T-cell (primary cell): Measurements from ENCODE around the gene FBXO38. TPM values are rescaled to one million over a fixed set of nuclear protein-coding genes. Genes with fewer than 3 reads are reported as not detected.
A peak's percentile ranks its signal among the peaks of the same experiment; 100 is the strongest.

Source experiments
- ATAC-seq, 4 experiments: fragments of 200-7000 bp in 3 of 4; fragments of 150-1000 bp in 1 of 4; cut with Tn5 transposase; replicated peaks in 1 of 4; 1 replicate in 3 of 4; 2 replicates in 1 of 4; pipeline ENCODE4 v1.10.0; 2021; ENCODE audit warnings: moderate library complexity in 3 of 4, mild to moderate bottlenecking in 2 of 4, moderate number of reproducible peaks in 1 of 4
- CTCF ChIA-PET, 2 donors: fragments of 300-600 bp; sonication (Branson Sonifier 250); formaldehyde crosslinking; loops; one replicate each; lab custom pipeline; 2022; ENCODE audit warnings: antibody characterized with exemption in 2 of 2; lab: Charles Lee
- POLR2A ChIA-PET, 2 donors: fragments of 300-600 bp; sonication (Branson Sonifier 250); formaldehyde crosslinking; loops; one replicate each; lab custom pipeline; 2022; ENCODE audit warnings: antibody characterized with exemption in 2 of 2; lab: Charles Lee
- DNase-seq, 35 experiments: peaks; one replicate each; pipeline versions ENCODE4 v3.0.0 to v3.0.0-alpha.2; 2013 to 2023
- H3K27ac ChIP-seq: one replicate; pipeline ENCODE4 v1.5.1; 2013; ENCODE audit warnings: low read length
- H3K27me3 ChIP-seq, 2 experiments: replicated peaks in 1 of 2; 1 replicate in 1 of 2; 2 replicates in 1 of 2; pipeline versions ENCODE4 v1.6.1 to v1.7.0; 2013; ENCODE audit warnings: low read length in 1 of 2, mixed read lengths in 1 of 2; ENCODE audit not compliant: control insufficient read depth in 2 of 2, insufficient read depth in 2 of 2; ENCODE audit errors: extremely low read depth in 1 of 2
- H3K36me3 ChIP-seq, 2 donors: 1 replicate in 1 of 2; 2 replicates in 1 of 2; pipeline versions ENCODE4 v1.6.1 to v1.7.0; 2013; ENCODE audit warnings: low read length in 1 of 2; ENCODE audit not compliant: control insufficient read depth in 2 of 2, insufficient read depth in 1 of 2; ENCODE audit errors: extremely low read depth in 1 of 2
- H3K4me1 ChIP-seq, 2 experiments: 1 replicate in 1 of 2; 2 replicates in 1 of 2; pipeline versions ENCODE4 v1.6.1 to v1.7.0; 2013; ENCODE audit warnings: low read length in 2 of 2, mixed read lengths in 1 of 2; ENCODE audit not compliant: insufficient read depth in 2 of 2, control insufficient read depth in 1 of 2; ENCODE audit errors: extremely low read depth in 1 of 2
- H3K4me3 ChIP-seq, 2 donors: 1 replicate in 1 of 2; 2 replicates in 1 of 2; pipeline versions ENCODE4 v1.5.1 to v1.7.0; 2013; ENCODE audit warnings: mild to moderate bottlenecking in 2 of 2, low read length in 1 of 2, moderate library complexity in 1 of 2; ENCODE audit not compliant: control insufficient read depth in 1 of 2; ENCODE audit errors: extremely low read depth in 1 of 2
- H3K9me3 ChIP-seq: 2 replicates; pipeline ENCODE4 v1.7.0; 2013
- H3K27ac Mint-ChIP-seq, 2 donors: one replicate each; pipeline ENCODE4 v1.8.0; 2020 to 2021; ENCODE audit warnings: mild to moderate bottlenecking in 2 of 2, mixed read lengths in 2 of 2
- H3K27me3 Mint-ChIP-seq, 2 donors: one replicate each; pipeline ENCODE4 v1.8.0; 2021 to 2022; ENCODE audit warnings: mixed read lengths in 2 of 2
- H3K36me3 Mint-ChIP-seq: one replicate; pipeline ENCODE4 v1.8.0; 2021; ENCODE audit warnings: mixed read lengths
- H3K4me1 Mint-ChIP-seq, 3 donors: one replicate each; pipeline ENCODE4 v1.8.0; 2020 to 2022; ENCODE audit warnings: mixed read lengths in 3 of 3, mild to moderate bottlenecking in 1 of 3
- H3K4me3 Mint-ChIP-seq, 3 donors: one replicate each; pipeline ENCODE4 v1.8.0; 2020 to 2022; ENCODE audit warnings: mild to moderate bottlenecking in 3 of 3, mixed read lengths in 3 of 3, moderate library complexity in 3 of 3
- H3K9me3 Mint-ChIP-seq, 3 donors: one replicate each; pipeline ENCODE4 v1.8.0; 2020 to 2022; ENCODE audit warnings: mixed read lengths in 3 of 3
- WGBS: methylation state at CpG from one replicate; pipeline ENCODE4 v1.1.5; 2013; ENCODE audit warnings: missing lambda C conversion rate; ENCODE audit not compliant: insufficient coverage; 5-methylcytosine and 5-hydroxymethylcytosine counted together
- total RNA-seq, 35 experiments: library from RNA in 6 of 35; stranded (reverse) in 6 of 35; fragments of 120-200 nt in 1 of 35; gene quantifications; one replicate each; pipeline versions ENCODE4 v1.2.1 to v1.2.4 and lab custom pipeline; 2013 to 2026

FBXO38 gene
- total RNA-seq, 5 donors from 2014 or later (not counting 1 experiment from before 2014, with no cell fraction given) = 61.0 to 70.8 (median 66.2) TPM

DNA sequence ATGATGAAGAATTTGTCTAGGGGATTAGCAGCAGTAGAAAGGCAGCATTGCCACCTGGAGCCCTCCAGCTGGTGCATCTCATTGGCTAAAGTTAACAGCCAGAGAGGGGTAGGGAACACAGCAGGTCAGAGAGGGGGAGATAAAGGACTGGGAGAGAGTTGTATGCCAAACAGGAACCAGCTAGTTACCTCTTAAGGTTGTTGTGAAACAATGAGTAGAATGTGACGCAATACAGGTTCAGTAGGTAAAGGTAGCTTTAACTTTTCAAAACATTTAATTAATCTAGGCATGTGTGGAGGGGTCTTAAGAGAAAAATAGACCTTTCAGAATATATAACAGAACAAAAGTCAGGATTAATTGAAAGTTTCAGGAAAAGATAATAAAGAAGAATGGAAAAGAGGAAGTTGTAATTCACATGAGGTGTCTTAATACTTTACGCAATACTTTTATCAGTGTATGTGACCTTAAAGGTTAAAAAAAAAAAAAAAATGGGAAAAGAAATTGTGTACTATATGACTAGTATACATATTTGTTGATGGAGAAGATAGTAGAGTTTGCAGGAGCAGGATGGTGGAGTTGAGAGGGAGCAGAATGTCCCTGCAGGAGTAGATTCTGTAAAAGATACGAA lies 14.3 kb downstream of the FBXO38 start:
- peaks cover 49 to 72% (median 59%) of the 10 kb centered on the region in 3 donors for H3K4me1 Mint-ChIP-seq
- H3K9me3 Mint-ChIP-seq = no peaks in the 10 kb centered on the region
- no peak for ATAC-seq
- ChIA-PET POLR2A (interaction anchor here (0.9 to 1.0 kb wide), 2 partner anchors 10 to 14 kb away, joined by 3 read pairs; no protein-coding TSS in a partner anchor), CTCF (interaction anchor here (0.5 to 1.1 kb wide), 6 partner anchors 15 to 1857 kb away, joined by 3 to 5 read pairs (median 4); no protein-coding TSS in a partner anchor)
- H3K27me3 Mint-ChIP-seq = no peaks in the 10 kb centered on the region
- no peaks in the 10 kb centered on the region for H3K27me3 ChIP-seq
- peaks cover 4 to 53% of the 10 kb centered on the region in 2 donors for H3K36me3 ChIP-seq
- no peak overlapping the region for H3K4me3 ChIP-seq
- peaks cover 0 to 2% of the 10 kb centered on the region in 2 experiments for H3K4me1 ChIP-seq
- no peak overlapping the region for H3K4me3 Mint-ChIP-seq
- H3K27ac Mint-ChIP-seq = no peak overlapping the region
- H3K9me3 ChIP-seq = no peaks in the 10 kb centered on the region
- no peak for DNase-seq
- H3K27ac ChIP-seq = no peak overlapping the region
- 100% methylated on average over 1 of the region's 3 CpGs for WGBS
- H3K36me3 Mint-ChIP-seq = peaks cover 59% of the 10 kb centered on the region

DNA sequence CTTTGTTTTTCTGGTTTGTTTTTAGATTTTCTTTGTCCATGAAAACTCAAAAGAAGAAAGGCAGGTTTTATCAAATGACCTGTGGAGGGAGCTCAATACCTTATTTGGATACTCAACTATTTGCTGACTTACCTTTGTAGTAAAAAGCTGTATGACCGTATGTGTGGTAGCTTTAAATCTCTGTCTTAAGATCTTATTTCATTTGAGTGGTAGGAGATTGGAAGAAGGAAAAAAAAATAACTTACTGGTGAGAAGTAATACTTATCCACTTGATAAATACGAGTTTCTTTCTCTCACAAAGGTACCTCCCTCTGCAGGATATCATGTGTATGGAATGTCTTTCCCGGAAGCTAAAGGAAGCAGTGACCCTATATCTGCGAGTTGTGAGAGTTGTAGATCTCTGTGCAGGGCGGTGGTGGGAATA lies 15.0 kb downstream of the FBXO38 start:
- H3K27me3 ChIP-seq = no peaks in the 10 kb centered on the region
- peaks cover 4 to 53% of the 10 kb centered on the region in 2 donors for H3K36me3 ChIP-seq
- DNase-seq = no peak
- ChIA-PET POLR2A (interaction anchor here in 1 of 2 donors (0.9 kb wide), 1 partner anchor 14 kb away, joined by 3 read pairs; no protein-coding TSS in a partner anchor), CTCF (interaction anchor here (0.5 to 1.1 kb wide), 6 partner anchors 14 to 1858 kb away, joined by 3 to 5 read pairs (median 4); no protein-coding TSS in a partner anchor)
- peaks cover 45 to 68% (median 57%) of the 10 kb centered on the region in 3 donors for H3K4me1 Mint-ChIP-seq
- WGBS = 100% methylated on average over 3 of the region's 5 CpGs
- H3K4me3 ChIP-seq = no peak overlapping the region
- H3K4me1 ChIP-seq = peaks cover 0 to 2% of the 10 kb centered on the region in 2 experiments
- no peak for ATAC-seq
- H3K27ac ChIP-seq = no peak overlapping the region
- H3K9me3 ChIP-seq = no peaks in the 10 kb centered on the region
- no peaks in the 10 kb centered on the region for H3K9me3 Mint-ChIP-seq
- H3K27ac Mint-ChIP-seq = peak overlapping the region in 1 of 2 donors; percentile 15
- no peak overlapping the region for H3K4me3 Mint-ChIP-seq
- no peaks in the 10 kb centered on the region for H3K27me3 Mint-ChIP-seq
- H3K36me3 Mint-ChIP-seq = peaks cover 61% of the 10 kb centered on the region

DNA sequence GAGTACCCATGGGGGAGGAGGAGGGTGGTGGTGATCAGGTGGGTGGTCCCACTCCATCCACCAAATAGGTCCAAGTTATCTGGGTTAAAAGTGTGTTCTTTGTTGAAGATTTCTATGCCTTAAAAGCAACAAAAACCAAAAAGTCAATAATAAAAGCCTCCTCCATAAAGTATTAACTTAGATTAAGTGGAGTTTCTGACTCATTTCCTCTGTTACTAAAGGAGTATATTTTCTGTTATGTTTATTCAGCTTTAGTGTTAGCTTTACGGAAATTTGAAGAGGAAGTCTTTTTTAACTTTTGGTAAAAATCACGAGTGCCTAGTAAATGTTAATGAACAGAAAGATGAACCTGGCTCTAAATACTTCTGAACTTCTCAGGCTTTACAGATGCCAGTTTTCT lies 17.8 kb downstream of the FBXO38 start:
- ChIA-PET POLR2A (no interaction called here), CTCF (interaction anchor here in 1 of 2 donors (1.0 kb wide), 1 partner anchor 23 kb away, joined by 4 read pairs; no protein-coding TSS in a partner anchor)
- H3K4me1 Mint-ChIP-seq = peaks cover 32 to 56% (median 44%) of the 10 kb centered on the region in 3 donors
- Histone ChIP-seq H3K27me3 (no peaks in the 10 kb centered on the region), H3K27ac (no peak overlapping the region), H3K9me3 (no peaks in the 10 kb centered on the region), H3K36me3 (peaks cover 4 to 67% of the 10 kb centered on the region in 2 donors), H3K4me3 (no peak overlapping the region), H3K4me1 (peaks cover 0 to 1% of the 10 kb centered on the region in 2 experiments)
- H3K4me3 Mint-ChIP-seq = no peak overlapping the region
- H3K9me3 Mint-ChIP-seq = no peaks in the 10 kb centered on the region
- DNase-seq = no peak
- H3K27me3 Mint-ChIP-seq = no peaks in the 10 kb centered on the region
- ATAC-seq = no peak
- peaks cover 67% of the 10 kb centered on the region for H3K36me3 Mint-ChIP-seq
- WGBS = no CpG with 5 or more reads among the region's 2 CpGs
- peak overlapping the region in 1 of 2 donors; percentile 72 for H3K27ac Mint-ChIP-seq

DNA sequence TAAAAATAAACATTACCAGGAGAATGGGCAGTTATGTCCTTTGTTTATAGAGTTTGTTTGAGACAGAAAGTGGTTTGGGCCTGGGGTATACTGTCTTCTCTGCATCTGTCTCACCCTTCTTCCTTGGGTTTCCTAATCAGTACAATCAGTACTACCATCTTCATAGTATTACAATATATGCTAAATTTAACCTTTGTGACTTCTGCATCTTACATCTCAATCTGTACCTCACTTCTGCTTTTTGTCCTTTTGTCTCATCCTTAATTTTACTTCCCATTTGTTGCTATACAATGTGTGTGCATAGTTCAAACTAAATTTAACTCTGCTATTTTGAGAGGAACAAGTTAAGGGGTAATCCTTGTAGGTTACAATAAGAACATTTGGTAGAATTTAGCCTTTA lies 19.6 kb downstream of the FBXO38 start:
- Mint-ChIP-seq H3K27me3 (no peaks in the 10 kb centered on the region), H3K4me1 (peaks cover 23 to 44% (median 35%) of the 10 kb centered on the region in 3 donors), H3K9me3 (no peaks in the 10 kb centered on the region), H3K36me3 (peaks cover 67% of the 10 kb centered on the region), H3K27ac (no peak overlapping the region), H3K4me3 (no peak overlapping the region)
- no peak for DNase-seq
- ChIA-PET POLR2A (no interaction called here), CTCF (no interaction called here)
- Histone ChIP-seq H3K36me3 (peaks cover 4 to 78% of the 10 kb centered on the region in 2 donors), H3K4me1 (no peaks in the 10 kb centered on the region), H3K27me3 (no peaks in the 10 kb centered on the region), H3K9me3 (no peaks in the 10 kb centered on the region), H3K27ac (no peak overlapping the region), H3K4me3 (no peak overlapping the region)
- ATAC-seq = no peak

DNA sequence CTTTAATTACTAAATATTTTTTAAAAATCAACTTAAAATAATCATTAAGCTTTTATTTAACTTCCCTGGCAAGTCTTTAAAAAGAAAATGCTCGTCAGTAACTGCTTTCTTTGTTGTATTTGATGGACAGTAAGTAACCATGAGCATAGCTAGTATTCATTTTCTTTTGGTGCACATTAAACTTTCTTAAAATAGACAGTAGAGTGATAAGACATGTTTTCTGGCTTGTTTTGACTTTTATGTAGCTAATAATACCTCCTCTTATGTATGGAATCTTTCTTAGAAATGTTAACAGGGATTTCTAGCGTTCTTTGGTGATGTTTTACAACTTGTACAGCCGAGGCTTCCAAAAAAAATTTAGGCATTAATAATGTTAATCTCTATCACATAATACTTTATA lies 22.6 kb downstream of the FBXO38 start:
- no peaks in the 10 kb centered on the region for H3K27me3 ChIP-seq
- ChIA-PET POLR2A (interaction anchor here in 1 of 2 donors (0.8 kb wide), 1 partner anchor 18 kb away, joined by 3 read pairs; no protein-coding TSS in a partner anchor), CTCF (interaction anchor here in 1 of 2 donors (0.5 to 1.2 kb wide), 3 partner anchors 34 to 1619 kb away, joined by 3 read pairs; no protein-coding TSS in a partner anchor)
- peaks cover 8 to 85% of the 10 kb centered on the region in 2 donors for H3K36me3 ChIP-seq
- Mint-ChIP-seq H3K36me3 (peaks cover 58% of the 10 kb centered on the region), H3K9me3 (no peaks in the 10 kb centered on the region), H3K4me3 (no peak overlapping the region), H3K27ac (no peak overlapping the region), H3K4me1 (peaks cover 8 to 22% (median 19%) of the 10 kb centered on the region in 3 donors), H3K27me3 (no peaks in the 10 kb centered on the region)
- peaks cover 0 to 5% of the 10 kb centered on the region in 2 experiments for H3K4me1 ChIP-seq
- H3K9me3 ChIP-seq = no peaks in the 10 kb centered on the region
- WGBS = no CpG with 5 or more reads among the region's 3 CpGs
- DNase-seq (no peak), ATAC-seq (no peak)
- H3K27ac ChIP-seq = no peak overlapping the region
- no peak overlapping the region for H3K4me3 ChIP-seq

DNA sequence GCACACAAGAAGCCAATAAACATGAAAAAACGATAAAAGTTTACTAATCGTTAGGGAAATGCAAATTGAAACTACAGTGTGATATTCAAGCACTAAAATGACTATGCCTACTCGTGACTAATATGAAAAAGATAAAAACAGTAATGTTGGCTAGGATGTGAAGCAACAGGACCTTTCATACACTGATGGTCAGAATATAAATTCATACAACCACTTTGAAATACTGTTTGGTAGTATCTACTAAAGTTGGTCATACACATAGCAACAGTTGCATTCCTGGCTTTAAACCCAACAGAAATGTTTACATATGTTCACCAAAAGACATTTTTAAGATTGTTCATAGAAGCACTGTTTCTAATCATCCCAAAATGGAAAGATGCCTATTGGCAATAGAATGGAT lies 24.3 kb downstream of the FBXO38 start:
- H3K9me3 Mint-ChIP-seq = no peaks in the 10 kb centered on the region
- Histone ChIP-seq H3K4me1 (peaks cover 0 to 5% of the 10 kb centered on the region in 2 experiments), H3K27ac (no peak overlapping the region), H3K9me3 (no peaks in the 10 kb centered on the region), H3K27me3 (no peaks in the 10 kb centered on the region), H3K36me3 (peaks cover 4 to 84% of the 10 kb centered on the region in 2 donors), H3K4me3 (no peak overlapping the region)
- ChIA-PET POLR2A (no interaction called here), CTCF (interaction anchor here (0.9 to 1.2 kb wide), 2 partner anchors 34 to 94 kb away, joined by 3 read pairs; no protein-coding TSS in a partner anchor)
- DNase-seq = no peak
- H3K4me1 Mint-ChIP-seq = peaks cover under 1 to 10% (median 9%) of the 10 kb centered on the region in 3 donors
- peak overlapping the region in 1 of 2 donors; percentile 9 for H3K27ac Mint-ChIP-seq
- H3K36me3 Mint-ChIP-seq = peaks cover 61% of the 10 kb centered on the region
- ATAC-seq = no peak
- H3K4me3 Mint-ChIP-seq = no peak overlapping the region
- no CpG with 5 or more reads among the region's 3 CpGs for WGBS
- no peaks in the 10 kb centered on the region for H3K27me3 Mint-ChIP-seq
